ENCODE results near the gene WIPI1. TPM values are rescaled to one million over a fixed set of nuclear protein-coding genes. Genes with fewer than 3 reads are reported as not detected.
A peak's percentile ranks its signal among the peaks of the same experiment; 100 is the strongest.

The WIPI1 gene
- total and polyA plus RNA-seq, 4 experiments from 2014 or later = 4.4 to 12.3 (median 9.9) TPM

GRCh38 chr17:68440526-68440925 is 16.8 kb downstream of the WIPI1 start:
- Histone ChIP-seq H3K27me3 (ENCODE audit: insufficient read depth, low read length) (no peaks in the 10 kb centered on the region), H3K4me3 (ENCODE audit: low read length in 2 of 2) (no peak overlapping the region), H3K27ac (ENCODE audit: low read depth, low read length) (no peak overlapping the region), H3K36me3 (ENCODE audit: insufficient read depth, low read length) (no peaks in the 10 kb centered on the region), H3K9me3 (ENCODE audit: control insufficient read depth in 1 of 2, low read length in 2 of 2) (no peaks in the 10 kb centered on the region), H3K4me1 (ENCODE audit: insufficient read depth, low read length) (peaks cover 48% of the 10 kb centered on the region)
- Mint-ChIP-seq H3K36me3 (peaks cover 0 to 12% of the 10 kb centered on the region in 2 donors), H3K4me3 (no peak overlapping the region), H3K9me3 (no peaks in the 10 kb centered on the region), H3K4me1 (peaks cover 35 to 62% (median 42%) of the 10 kb centered on the region in 4 donors), H3K27me3 (no peaks in the 10 kb centered on the region), H3K27ac (peak overlapping the region; percentile 58 to 91 (median 87))
- ChIA-PET POLR2A (ENCODE audit: partially characterized antibody) (interaction anchor here (0.8 to 10.2 kb wide), 4 partner anchors 8 to 178 kb away, joined by 3 to 107 read pairs (median 46); partner anchors contain the start of genes ARSG, SLC16A6 and WIPI1), CTCF (ENCODE audit: partially characterized antibody) (interaction anchor here (2.9 to 12.8 kb wide), 4 partner anchors 9 to 177 kb away, joined by 14 to 181 read pairs (median 110); partner anchors contain the start of gene WIPI1)
- intact Hi-C loops (cut with micrococcal nuclease) = no loop called here
- DNase-seq = no peak

GRCh38 chr17:68439656-68440290 is 17.5 kb downstream of the WIPI1 start:
- Mint-ChIP-seq H3K36me3 (peaks cover 0 to 12% of the 10 kb centered on the region in 2 donors), H3K4me3 (no peak overlapping the region), H3K9me3 (no peaks in the 10 kb centered on the region), H3K27me3 (no peaks in the 10 kb centered on the region), H3K4me1 (peaks cover 35 to 62% (median 42%) of the 10 kb centered on the region in 4 donors), H3K27ac (peak overlapping the region in 6 of 7 donors; percentile 9 to 88 (median 72))
- intact Hi-C loops (cut with micrococcal nuclease) = loop anchor here (5.0 kb wide), 1 partner anchor 42 kb away; no protein-coding TSS in a partner anchor
- DNase-seq = no peak
- Histone ChIP-seq H3K27me3 (ENCODE audit: insufficient read depth, low read length) (no peaks in the 10 kb centered on the region), H3K27ac (ENCODE audit: low read depth, low read length) (no peak overlapping the region), H3K36me3 (ENCODE audit: insufficient read depth, low read length) (no peaks in the 10 kb centered on the region), H3K4me3 (ENCODE audit: low read length in 2 of 2) (no peak overlapping the region), H3K9me3 (ENCODE audit: control insufficient read depth in 1 of 2, low read length in 2 of 2) (no peaks in the 10 kb centered on the region), H3K4me1 (ENCODE audit: insufficient read depth, low read length) (peaks cover 49% of the 10 kb centered on the region)
- ChIA-PET CTCF (ENCODE audit: partially characterized antibody) (interaction anchor here (1.3 to 12.8 kb wide), 5 partner anchors 19 to 176 kb away, joined by 3 to 181 read pairs (median 77); partner anchors contain the start of gene WIPI1), POLR2A (ENCODE audit: partially characterized antibody) (interaction anchor here (8.6 to 10.2 kb wide), 2 partner anchors 19 to 149 kb away, joined by 90 to 107 read pairs; partner anchors contain the start of genes ARSG, SLC16A6 and WIPI1)

GRCh38 chr17:68437979-68438822 is 19.1 kb downstream of the WIPI1 start:
- intact Hi-C loops (cut with micrococcal nuclease) = loop anchor here (2.0 to 5.0 kb wide), 2 partner anchors 23 to 41 kb away; no protein-coding TSS in a partner anchor
- Histone ChIP-seq H3K27ac (ENCODE audit: low read depth, low read length) (peak overlapping the region; percentile 51), H3K36me3 (ENCODE audit: insufficient read depth, low read length) (peaks cover 2% of the 10 kb centered on the region), H3K4me3 (ENCODE audit: low read length in 2 of 2) (peak overlapping the region in 1 of 2 donors; percentile 11), H3K9me3 (ENCODE audit: control insufficient read depth in 1 of 2, low read length in 2 of 2) (no peaks in the 10 kb centered on the region), H3K27me3 (ENCODE audit: insufficient read depth, low read length) (no peaks in the 10 kb centered on the region), H3K4me1 (ENCODE audit: insufficient read depth, low read length) (peaks cover 49% of the 10 kb centered on the region)
- Mint-ChIP-seq H3K4me3 (peak overlapping the region; percentile 74 to 91 (median 82)), H3K27ac (peak overlapping the region; percentile 79 to 97 (median 94)), H3K9me3 (no peaks in the 10 kb centered on the region), H3K4me1 (peaks cover 35 to 62% (median 42%) of the 10 kb centered on the region in 4 donors), H3K36me3 (peaks cover 0 to 11% of the 10 kb centered on the region in 2 donors), H3K27me3 (no peaks in the 10 kb centered on the region)
- POLR2A ChIA-PET (ENCODE audit: partially characterized antibody) = interaction anchor here (0.6 to 10.2 kb wide), 23 partner anchors 8 to 262 kb away, joined by 3 to 107 read pairs (median 4); partner anchors contain the start of genes AMZ2, ARSG, PRKAR1A and SLC16A6
- peak; percentile 44 to 62 (median 55) for DNase-seq
- CTCF ChIA-PET (ENCODE audit: partially characterized antibody) = interaction anchor here (0.7 to 12.8 kb wide), 16 partner anchors 9 to 265 kb away, joined by 3 to 181 read pairs (median 6); partner anchors contain the start of genes AMZ2, ARSG and WIPI1

- H3K27ac Mint-ChIP-seq = peak overlapping the region; percentile 79 to 97 (median 88)
- H3K36me3 ChIP-seq (ENCODE audit: insufficient read depth, low read length) = peaks cover 4% of the 10 kb centered on the region
- H3K9me3 ChIP-seq (ENCODE audit: control insufficient read depth in 1 of 2, low read length in 2 of 2) = no peaks in the 10 kb centered on the region
- peaks cover 3 to 20% of the 10 kb centered on the region in 2 donors for H3K36me3 Mint-ChIP-seq
- H3K4me1 ChIP-seq (ENCODE audit: insufficient read depth, low read length) = peaks cover 51% of the 10 kb centered on the region
- H3K4me1 Mint-ChIP-seq = peaks cover 37 to 60% (median 45%) of the 10 kb centered on the region in 4 donors
- no peaks in the 10 kb centered on the region for H3K27me3 Mint-ChIP-seq
- peak; percentile 82 to 84 (median 83) for DNase-seq
- H3K9me3 Mint-ChIP-seq = peaks cover 0 to 3% (median 0%) of the 10 kb centered on the region in 8 donors
- no peaks in the 10 kb centered on the region for H3K27me3 ChIP-seq (ENCODE audit: insufficient read depth, low read length)
- peak overlapping the region in 7 of 8 donors; percentile 36 to 91 (median 67) for H3K4me3 Mint-ChIP-seq
- no peak overlapping the region for H3K4me3 ChIP-seq (ENCODE audit: low read length in 2 of 2)
- no peak overlapping the region for H3K27ac ChIP-seq (ENCODE audit: low read depth, low read length)
- ChIA-PET POLR2A (ENCODE audit: partially characterized antibody) (interaction anchor here (0.5 to 10.2 kb wide), 16 partner anchors 10 to 263 kb away, joined by 3 to 107 read pairs (median 6); partner anchors contain the start of genes AMZ2, ARSG, SLC16A6 and WIPI1), CTCF (ENCODE audit: partially characterized antibody) (interaction anchor here (0.8 to 12.8 kb wide), 27 partner anchors 8 to 267 kb away, joined by 3 to 181 read pairs (median 4); partner anchors contain the start of genes AMZ2, ARSG and WIPI1)
- intact Hi-C loops (cut with micrococcal nuclease) = loop anchor here (1.0 to 5.0 kb wide), 9 partner anchors 21 to 264 kb away; partner anchors contain the start of gene WIPI1
These were observed 21.1 kb downstream of the WIPI1 start for GRCh38 chr17:68435876-68436842.

- Mint-ChIP-seq H3K27me3 (no peaks in the 10 kb centered on the region), H3K36me3 (peaks cover 3 to 20% of the 10 kb centered on the region in 2 donors), H3K9me3 (peaks cover 0 to 3% (median 0%) of the 10 kb centered on the region in 8 donors), H3K27ac (no peak overlapping the region), H3K4me1 (peaks cover 32 to 53% (median 41%) of the 10 kb centered on the region in 4 donors), H3K4me3 (no peak overlapping the region)
- Histone ChIP-seq H3K9me3 (ENCODE audit: control insufficient read depth in 1 of 2, low read length in 2 of 2) (no peaks in the 10 kb centered on the region), H3K36me3 (ENCODE audit: insufficient read depth, low read length) (peaks cover 4% of the 10 kb centered on the region), H3K4me3 (ENCODE audit: low read length in 2 of 2) (no peak overlapping the region), H3K27ac (ENCODE audit: low read depth, low read length) (no peak overlapping the region), H3K4me1 (ENCODE audit: insufficient read depth, low read length) (peaks cover 44% of the 10 kb centered on the region), H3K27me3 (ENCODE audit: insufficient read depth, low read length) (no peaks in the 10 kb centered on the region)
- no peak for DNase-seq
- intact Hi-C loops (cut with micrococcal nuclease) = loop anchor here (5.0 kb wide), 1 partner anchor 38 kb away; no protein-coding TSS in a partner anchor
- POLR2A ChIA-PET (ENCODE audit: partially characterized antibody) = interaction anchor here (0.5 to 10.2 kb wide), 7 partner anchors 23 to 263 kb away, joined by 3 to 107 read pairs (median 12); partner anchors contain the start of genes ARSG, SLC16A6 and WIPI1
- CTCF ChIA-PET (ENCODE audit: partially characterized antibody) = interaction anchor here (1.1 to 12.8 kb wide), 13 partner anchors 8 to 262 kb away, joined by 3 to 181 read pairs (median 6); partner anchors contain the start of gene WIPI1
These were observed 21.9 kb downstream of the WIPI1 start for GRCh38 chr17:68435361-68435760.

All from CD4-positive, alpha-beta memory T cell (primary cell).